HCT116 (cell line): ENCODE results near the gene ZNF346. TPM values are rescaled to one million over a fixed set of nuclear protein-coding genes. Genes with fewer than 3 reads are reported as not detected.

Experiments used
- ATAC-seq: fragments of 200-7000 bp; cut with Tn5 transposase; 2 replicates; pipeline ENCODE4 v1.9.1; 2020; ENCODE audit warnings: mild to moderate bottlenecking, moderate library complexity
- BruUV-seq: library from RNA; stranded (reverse); fragments of 400-500 nt; replicated peaks from 2 replicates; lab custom pipeline; 2021; lab: Mats Ljungman, UMichigan
- CTCF ChIA-PET: fragments of 300-600 bp; sonication (Branson Sonifier 250); formaldehyde crosslinking; loops from one replicate; lab custom pipeline; 2021; ENCODE audit warnings: antibody characterized with exemption; lab: Charles Lee
- POLR2A ChIA-PET: fragments of 300-600, 350-600 bp; sonication (Branson Sonifier 250); formaldehyde crosslinking; loops from one replicate; lab custom pipeline; 2021; ENCODE audit warnings: antibody characterized with exemption; lab: Charles Lee
- RAD21 ChIA-PET, 2 experiments: fragments of 300-600 bp; sonication (Branson Sonifier 250); formaldehyde crosslinking; loops; one replicate each; lab custom pipeline; 2023; ENCODE audit warnings: low total read pairs in 2 of 2; ENCODE audit not compliant: uncharacterized antibody in 2 of 2, unreplicated experiment in 2 of 2, low non-redundant PET in 1 of 2; lab: Charles Lee
- DNase-seq: peaks from one replicate; pipeline ENCODE4 v3.0.0-alpha.2; 2010; ENCODE audit warnings: low read depth, low spot score
- H2AFZ ChIP-seq: fragments of 200-600 bp; shearing (Covaris generic), sonication (generic); 2 replicates; pipeline ENCODE4 v1.6.1; 2017; ENCODE audit warnings: low read depth, mixed run types, mixed read lengths, antibody characterized with exemption, low read length; ENCODE audit not compliant: poor library complexity, severe bottlenecking
- H3K27ac ChIP-seq: 2 replicates; pipeline ENCODE4 v1.5.1; 2012; ENCODE audit warnings: low read depth, low read length
- H3K27me3 ChIP-seq: fragments of 200-600 bp; sonication (generic); 2 replicates; pipeline ENCODE4 v1.6.1; 2016; ENCODE audit warnings: mixed run types, low read length, mixed read lengths; ENCODE audit not compliant: insufficient read depth
- H3K36me3 ChIP-seq, 2 experiments: fragments of 200-500 bp in 1 of 2; fragments of 200-600 bp in 1 of 2; sonication (Bioruptor generic) in 1 of 2; sonication (generic) in 1 of 2; 2 replicates each; pipeline versions ENCODE4 v1.5.1 to v1.6.1; 2014 to 2016; ENCODE audit warnings: low read length in 2 of 2, inconsistent platforms in 1 of 2, mixed read lengths in 1 of 2, mixed run types in 1 of 2; ENCODE audit not compliant: insufficient read depth in 2 of 2, control insufficient read depth in 1 of 2
- H3K4me1 ChIP-seq, 2 experiments: fragments of 200-600 bp in 1 of 2; sonication (generic) in 1 of 2; 2 replicates each; pipeline versions ENCODE4 v1.5.1 to v1.6.1; 2012 to 2017; ENCODE audit warnings: low read length in 2 of 2, inconsistent platforms in 1 of 2, mild to moderate bottlenecking in 1 of 2, mixed read lengths in 1 of 2, mixed run types in 1 of 2, moderate library complexity in 1 of 2; ENCODE audit not compliant: insufficient read depth in 2 of 2, control insufficient read depth in 1 of 2
- H3K4me2 ChIP-seq: fragments of 200-600 bp; sonication (generic); 2 replicates; pipeline ENCODE4 v1.6.1; 2017; ENCODE audit warnings: mixed run types, low read length, mixed read lengths
- H3K4me3 ChIP-seq, 2 experiments: fragments of 200-600 bp in 1 of 2; sonication (generic) in 1 of 2; replicated peaks in 1 of 2; 2 replicates each; pipeline ENCODE4 v1.5.1; 2011 to 2016; ENCODE audit warnings: low read length in 2 of 2, control low read depth in 1 of 2, low read depth in 1 of 2, mild to moderate bottlenecking in 1 of 2, mixed read lengths in 1 of 2, mixed run types in 1 of 2
- H3K79me2 ChIP-seq: fragments of 200-600 bp; sonication (generic); 2 replicates; pipeline ENCODE4 v1.6.1; 2017; ENCODE audit warnings: mild to moderate bottlenecking, mixed run types, low read length, moderate library complexity, mixed read lengths; ENCODE audit not compliant: insufficient read depth
- H3K9ac ChIP-seq: fragments of 200-600 bp; sonication (generic); 2 replicates; pipeline ENCODE4 v1.6.1; 2016; ENCODE audit warnings: low read length, mixed read lengths
- H3K9me2 ChIP-seq: fragments of 200-600 bp; sonication (generic), shearing (Covaris generic); 2 replicates; pipeline ENCODE4 v1.6.1; 2017; ENCODE audit warnings: mixed run types, mild to moderate bottlenecking, moderate library complexity; ENCODE audit not compliant: insufficient read depth
- H3K9me3 ChIP-seq, 2 experiments: fragments of 200-500 bp in 1 of 2; fragments of 200-600 bp in 1 of 2; sonication (Bioruptor generic) in 1 of 2; sonication (generic) in 1 of 2; 2 replicates each; pipeline ENCODE4 v1.6.1; 2014 to 2017; ENCODE audit warnings: low read length in 2 of 2, mixed read lengths in 2 of 2, inconsistent platforms in 1 of 2, low read depth in 1 of 2, mild to moderate bottlenecking in 1 of 2, mixed run types in 1 of 2, moderate library complexity in 1 of 2; ENCODE audit not compliant: control insufficient read depth in 1 of 2, insufficient read depth in 1 of 2
- H4K20me1 ChIP-seq: fragments of 200-600 bp; sonication (generic), shearing (Covaris generic); 2 replicates; pipeline ENCODE4 v1.6.1; 2017; ENCODE audit warnings: mixed run types, mild to moderate bottlenecking, moderate library complexity; ENCODE audit not compliant: insufficient read depth
- ATF3 ChIP-seq: IDR thresholded peaks from 2 replicates; pipeline ENCODE4 v1.6.1; 2012
- CBX3 ChIP-seq: IDR thresholded peaks from 2 replicates; pipeline ENCODE4 v1.6.1; 2012; ENCODE audit warnings: low read depth
- CTCF ChIP-seq, 3 experiments: fragments of 200-600 bp in 1 of 3; sonication (generic) in 1 of 3; IDR thresholded peaks in 2 of 3; conservative IDR thresholded peaks in 1 of 3; 2 replicates each; pipeline ENCODE4 v1.5.1; 2012 to 2017; ENCODE audit warnings: low read depth in 2 of 3, low read length in 2 of 3, antibody characterized with exemption in 1 of 3, borderline replicate concordance in 1 of 3, control low read depth in 1 of 3, mild to moderate bottlenecking in 1 of 3, mixed read lengths in 1 of 3, mixed run types in 1 of 3, moderate library complexity in 1 of 3; ENCODE audit not compliant: insufficient read depth in 1 of 3
- EGR1 ChIP-seq: IDR thresholded peaks from 2 replicates; pipeline ENCODE4 v1.6.1; 2012; ENCODE audit warnings: low read depth
- ELF1 ChIP-seq: IDR thresholded peaks from 2 replicates; pipeline ENCODE4 v1.6.1; 2012; ENCODE audit warnings: low read depth, borderline replicate concordance
- EZH2 ChIP-seq: fragments of 200-600 bp; sonication (generic); IDR thresholded peaks from 2 replicates; pipeline ENCODE4 v1.6.1; 2017; ENCODE audit warnings: antibody characterized with exemption, mixed run types
- EZH2phosphoT487 ChIP-seq: fragments of 200-600 bp; IDR thresholded peaks from 2 replicates; pipeline ENCODE4 v1.6.1; 2018; ENCODE audit warnings: antibody characterized with exemption, borderline replicate concordance
- FOSL1 ChIP-seq: IDR thresholded peaks from 2 replicates; pipeline ENCODE4 v1.6.1; 2012; ENCODE audit warnings: low read depth
- JUND ChIP-seq: IDR thresholded peaks from 2 replicates; pipeline ENCODE4 v1.6.1; 2012
- POLR2A ChIP-seq: IDR thresholded peaks from 2 replicates; pipeline ENCODE4 v1.7.0; 2011; ENCODE audit warnings: borderline replicate concordance; ENCODE audit not compliant: insufficient read depth, insufficient read length; ENCODE audit errors: extremely low read depth
- POLR2AphosphoS5 ChIP-seq: IDR thresholded peaks from 2 replicates; pipeline ENCODE4 v1.6.1; 2011; ENCODE audit warnings: mild to moderate bottlenecking, low read depth, low read length, moderate library complexity
- REST ChIP-seq: IDR thresholded peaks from 2 replicates; pipeline ENCODE4 v1.6.1; 2012; ENCODE audit warnings: low read depth
- SIN3A ChIP-seq: IDR thresholded peaks from 2 replicates; pipeline ENCODE4 v1.6.1; 2012; ENCODE audit warnings: low read depth
- SP1 ChIP-seq: IDR thresholded peaks from 2 replicates; pipeline ENCODE4 v1.6.1; 2012; ENCODE audit warnings: low read depth
- SRF ChIP-seq: IDR thresholded peaks from 2 replicates; pipeline ENCODE4 v1.6.1; 2012; ENCODE audit warnings: low read depth
- YY1 ChIP-seq: IDR thresholded peaks from 2 replicates; pipeline ENCODE4 v1.6.1; 2011; ENCODE audit warnings: low read length, low read depth, moderate library complexity, mild to moderate bottlenecking; ENCODE audit not compliant: insufficient replicate concordance; ENCODE audit errors: extremely low read depth
- ZBTB33 ChIP-seq: IDR thresholded peaks from 2 replicates; pipeline ENCODE4 v1.6.1; 2011; ENCODE audit warnings: mild to moderate bottlenecking, low read length, moderate library complexity; ENCODE audit not compliant: insufficient replicate concordance; ENCODE audit errors: extremely low read depth
- ZFX ChIP-seq: fragments of 450-650 bp; IDR thresholded peaks from 2 replicates; pipeline ENCODE4 v1.6.1; 2017
- intact Hi-C: fragments of 100-400 bp; cut with micrococcal nuclease; formaldehyde crosslinking; loops from 2 replicates; pipeline ENCODE4 v1.10.0; 2022
- total RNA-seq: library from RNA; stranded (reverse); gene quantifications from one replicate; pipeline ENCODE4 v1.2.1, GENCODE V29; 2021; ENCODE audit not compliant: unreplicated experiment

The ZNF346 gene
- total RNA-seq, 1 experiment from 2014 or later: 13.7 TPM

GRCh38 chr5:177004961-177005360 lies 17.5 kb upstream of the ZNF346 start:
- Histone ChIP-seq H3K27ac (peak overlapping the region; percentile 95; the same call in 1 of the 2 replicates), H3K4me3 (peak overlapping the region; percentile 85 to 94)

More at GRCh38 chr5:177004961-177005360, 17.5 kb upstream of the ZNF346 start:
- Histone ChIP-seq H3K36me3 (peaks cover 0 to 2% of the 10 kb centered on the region in 2 experiments; a peak in 1 of 4 replicates), H3K9me2 (no peaks in the 10 kb centered on the region), H3K27me3 (no peaks in the 10 kb centered on the region), H3K4me2 (peak overlapping the region; percentile 86), H2AFZ (no peak overlapping the region), H4K20me1 (peaks cover 10% of the 10 kb centered on the region; the same call in 1 of the 2 replicates), H3K9me3 (no peaks in the 10 kb centered on the region), H3K4me1 (peaks cover 13 to 28% of the 10 kb centered on the region in 2 experiments), H3K79me2 (peaks cover 64% of the 10 kb centered on the region), H3K9ac (peak overlapping the region; percentile 96; the same call in 1 of the 2 replicates)
- no peak for DNase-seq
- TF ChIP-seq CTCF (IDR thresholded peaks at IDR 0.05 in 2 of 3, conservative IDR thresholded peaks at IDR 0.05 in 1 of 3; ENCODE audit: borderline replicate concordance in 1 of 3, insufficient read depth in 1 of 3, low read depth in 2 of 3, low read length in 2 of 3) (no peak), YY1 (no peak), CBX3 (no peak), EZH2 (no peak), JUND (no peak), SP1 (no peak), SRF (no peak), ZFX (no peak), ELF1 (no peak), EGR1 (no peak), ATF3 (no peak), FOSL1 (no peak), POLR2A (no peak), SIN3A (no peak), POLR2AphosphoS5 (no peak), REST (no peak), ZBTB33 (no peak), EZH2phosphoT487 (no peak)
- BruUV-seq: no TSS peak
- intact Hi-C loops: no loop called here
- RAD21 ChIA-PET: no interaction called here
- CTCF ChIA-PET: interaction anchor here (0.6 to 1.3 kb wide), 5 partner anchors 8 to 344 kb away, joined by 3 read pairs; no protein-coding TSS in a partner anchor
- ATAC-seq: no peak
- POLR2A ChIA-PET: interaction anchor here (0.8 to 1.6 kb wide), 4 partner anchors 8 to 344 kb away, joined by 3 to 5 read pairs (median 4); no protein-coding TSS in a partner anchor
